ENCODE data around the gene ADGRD1.
"Not testable (repeated sequence)": the region's sequence is repeated elsewhere in the genome, so short reads cannot be mapped to it uniquely, and the experiment has no call there.

DNA sequence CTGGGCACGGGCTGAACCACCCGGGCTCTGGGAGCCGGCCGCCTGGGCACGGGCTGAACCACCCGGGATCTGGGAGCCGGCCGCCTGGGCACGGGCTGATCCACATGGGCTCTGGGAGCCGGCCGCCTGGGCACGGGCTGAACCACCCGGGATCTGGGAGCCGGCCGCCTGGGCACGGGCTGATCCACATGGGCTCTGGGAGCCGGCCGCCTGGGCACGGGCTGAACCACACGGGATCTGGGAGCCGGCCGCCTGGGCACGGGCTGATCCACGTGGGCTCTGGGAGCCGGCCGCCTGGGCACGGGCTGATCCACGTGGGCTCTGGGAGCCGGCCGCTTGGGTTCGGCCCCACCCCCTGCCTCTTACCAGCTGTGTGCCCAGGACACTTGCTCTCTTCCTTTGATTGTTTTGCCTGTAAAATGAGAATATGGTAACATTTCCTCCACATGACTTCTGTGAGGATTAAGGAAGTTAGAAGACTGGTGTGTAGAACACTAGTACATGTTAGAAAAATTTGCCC, 48.7 kb upstream of the ADGRD1 start:
- not testable (repeated sequence) for TF ChIP-seq CTCF (IDR thresholded peaks at IDR 0.05); POLR2AphosphoS5 (IDR thresholded peaks at IDR 0.05; ENCODE audit: insufficient read depth in 1 of 2, low read depth in 1 of 2); POLR2A (IDR thresholded peaks at IDR 0.05)

Measured in vagina (tissue), 2 donors.